Measurements from ENCODE around the gene ANKRD13A. TPM values are rescaled to one million over a fixed set of nuclear protein-coding genes. Genes with fewer than 3 reads are reported as not detected.
A peak's percentile ranks its signal among the peaks of the same experiment; 100 is the strongest.
"Not testable (repeated sequence)": the region's sequence is repeated elsewhere in the genome, so short reads cannot be mapped to it uniquely, and the experiment has no call there.

The ANKRD13A gene
- polyA plus RNA-seq, 4 donors, result 34.5 to 51.3 (median 41.1) TPM

GRCh38 chr12:110046451-110047187 is 47.4 kb downstream of the ANKRD13A start:
- DNase-seq (ENCODE audit: low read depth in 4 of 4, low spot score in 2 of 4), result no peak

- no peak for DNase-seq (ENCODE audit: low read depth in 4 of 4, low spot score in 2 of 4)
Observed at GRCh38 chr12:110047297-110047940, 48.2 kb downstream of the ANKRD13A start.

DNA sequence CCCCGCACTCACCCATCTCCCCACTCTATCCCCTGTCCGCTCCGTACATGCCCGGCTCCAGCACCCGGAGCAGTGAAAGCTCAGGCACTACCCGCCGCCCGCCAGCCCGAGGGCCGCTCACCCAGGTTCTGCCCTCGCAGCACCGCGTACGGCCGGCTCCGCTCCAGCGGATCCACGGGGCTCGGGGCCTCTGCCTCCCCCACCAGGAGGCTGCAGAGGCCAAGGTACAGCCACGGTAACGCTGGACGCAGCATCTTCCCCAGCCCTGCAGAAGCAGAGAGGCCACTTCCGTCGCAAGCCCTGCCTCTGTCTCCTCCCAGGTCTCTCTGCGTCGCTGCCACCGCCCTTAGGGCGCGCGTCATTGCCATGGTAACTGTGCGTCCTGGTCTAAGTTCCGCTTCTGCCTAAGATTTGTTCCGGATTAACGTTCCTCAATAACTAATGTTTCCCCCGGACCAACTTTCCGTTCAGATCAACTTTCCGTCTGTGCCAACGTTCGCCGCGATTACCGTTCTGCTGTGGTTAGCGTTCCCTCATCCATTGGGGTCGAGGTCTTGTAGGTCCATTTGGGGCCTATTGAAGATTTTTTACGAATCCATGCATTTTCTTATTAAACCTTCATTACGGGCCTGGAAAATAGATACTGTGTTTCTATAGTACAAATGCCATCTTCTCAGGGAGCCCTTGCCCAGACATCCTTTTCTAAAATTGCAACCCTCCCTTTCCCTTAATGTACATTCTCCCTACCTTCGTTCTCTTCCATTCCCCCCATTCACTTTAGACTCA is 49.2 kb downstream of the ANKRD13A start, which contains the start of gene C12orf76:
Gene C12orf76, minus strand, starts transcription at position 281 of the 786 bp plus-strand sequence. Its CDS starts 27 bp downstream, at position 254.
- peak; percentile 82 to 93 (median 86) for DNase-seq (ENCODE audit: low read depth in 4 of 4, low spot score in 2 of 4)

DNA sequence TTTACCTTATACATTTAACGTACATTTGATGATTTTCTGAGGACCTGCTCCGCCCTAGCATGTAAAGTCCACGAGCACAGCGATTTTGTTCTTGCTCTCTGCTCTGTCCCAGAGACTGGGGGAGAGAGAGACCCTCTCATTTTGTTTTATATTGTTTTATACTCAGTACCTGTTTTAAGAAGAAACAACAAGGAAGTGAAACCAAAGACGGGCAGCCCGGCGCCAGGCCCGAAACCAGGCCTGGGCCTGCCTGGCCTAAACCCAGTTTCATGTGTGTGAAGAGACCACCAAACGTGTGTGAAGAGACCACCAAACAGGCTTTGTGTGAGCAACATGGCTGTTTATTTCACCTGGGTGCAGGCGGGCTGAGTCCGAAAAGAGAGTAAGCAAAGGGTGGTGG is 49.8 kb downstream of the ANKRD13A start:
- DNase-seq (ENCODE audit: low read depth in 4 of 4, low spot score in 2 of 4), result not testable (repeated sequence)

DNA sequence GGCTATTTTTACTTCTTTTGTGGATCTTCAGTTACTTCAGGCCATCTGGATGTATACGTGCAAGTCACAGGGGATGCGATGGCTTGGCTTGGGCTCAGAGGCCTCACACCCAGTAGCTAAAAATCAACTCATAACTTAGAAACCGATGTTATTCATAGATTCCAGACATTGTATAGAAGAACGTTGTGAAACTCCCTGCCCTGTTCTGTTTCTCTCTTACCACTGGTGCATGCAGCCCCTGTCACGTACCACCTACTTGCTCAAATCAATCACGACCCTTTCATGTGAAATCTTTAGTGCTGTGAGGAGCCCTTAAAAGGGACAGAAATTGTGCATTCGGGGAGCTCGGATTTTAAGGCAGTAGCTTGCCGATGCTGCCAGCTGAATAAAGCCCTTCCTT is 50.4 kb downstream of the ANKRD13A start:
- not testable (repeated sequence) for DNase-seq (ENCODE audit: low read depth in 4 of 4, low spot score in 2 of 4)

GRCh38 chr12:110050927-110051326 is 51.7 kb downstream of the ANKRD13A start:
- no peak for DNase-seq (ENCODE audit: low read depth in 4 of 4, low spot score in 2 of 4)

GRCh38 chr12:110055375-110056352 is 56.4 kb downstream of the ANKRD13A start:
- not testable (repeated sequence) for DNase-seq (ENCODE audit: low read depth in 4 of 4, low spot score in 2 of 4)

GRCh38 chr12:110056643-110057042 is 57.4 kb downstream of the ANKRD13A start:
- not testable (repeated sequence) for DNase-seq (ENCODE audit: low read depth in 4 of 4, low spot score in 2 of 4)

DNA sequence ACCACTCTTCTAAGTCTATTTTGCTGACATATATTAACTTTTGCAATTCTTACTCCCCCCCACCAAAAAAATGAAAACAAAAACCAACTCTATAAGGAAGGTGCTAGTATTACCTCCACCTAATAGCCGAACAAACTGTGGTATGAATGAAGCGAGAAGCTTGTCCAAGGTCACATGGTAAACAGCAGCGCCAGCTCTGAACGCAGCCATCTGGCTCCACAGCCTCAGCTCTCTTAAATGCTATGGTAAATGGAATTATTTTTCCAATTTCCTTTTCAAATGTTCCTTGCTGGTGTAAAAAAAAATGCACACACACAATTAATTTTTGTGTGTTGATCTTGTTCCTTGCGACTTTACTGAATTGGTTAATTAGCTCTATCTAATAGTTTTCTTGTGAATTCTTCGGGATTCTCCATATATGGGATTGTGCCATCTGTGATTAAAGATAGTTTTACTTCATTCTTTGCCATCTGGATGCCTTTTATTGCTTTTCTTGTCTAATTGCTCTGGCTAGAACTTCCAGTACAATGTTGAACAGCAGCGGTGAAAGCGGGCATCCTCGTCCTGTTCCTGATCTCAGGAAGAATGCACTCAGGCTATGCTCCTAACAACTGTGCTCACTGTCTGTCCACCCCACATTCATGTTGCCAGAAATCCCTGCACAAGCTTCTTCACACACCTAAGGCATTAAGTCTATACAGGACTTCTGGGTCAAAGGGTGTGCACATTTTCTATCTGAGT is 59.8 kb downstream of the ANKRD13A start:
- no peak for DNase-seq (ENCODE audit: low read depth in 4 of 4, low spot score in 2 of 4)

DNA sequence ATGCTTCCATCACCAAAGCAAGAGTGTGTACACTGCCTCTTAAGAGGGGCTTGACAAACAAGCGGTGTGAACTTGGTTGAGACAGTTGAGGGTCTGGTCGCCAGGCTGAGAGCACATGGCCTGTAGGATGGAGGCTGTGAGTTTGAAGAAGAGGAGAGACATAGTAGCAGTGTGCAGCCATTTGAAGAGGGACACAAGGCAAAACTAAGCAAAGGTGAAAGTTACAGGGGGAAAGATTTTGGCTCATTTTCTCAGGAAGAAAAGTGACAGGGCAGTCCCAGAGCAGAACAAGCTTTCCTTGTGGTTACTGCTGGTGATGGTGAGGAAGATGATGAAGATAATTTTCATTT is 60.4 kb downstream of the ANKRD13A start:
- DNase-seq (ENCODE audit: low read depth in 4 of 4, low spot score in 2 of 4), result no peak

- no peak for DNase-seq (ENCODE audit: low read depth in 4 of 4, low spot score in 2 of 4)
Observed at GRCh38 chr12:110062241-110062640, 63.0 kb downstream of the ANKRD13A start.

DNA sequence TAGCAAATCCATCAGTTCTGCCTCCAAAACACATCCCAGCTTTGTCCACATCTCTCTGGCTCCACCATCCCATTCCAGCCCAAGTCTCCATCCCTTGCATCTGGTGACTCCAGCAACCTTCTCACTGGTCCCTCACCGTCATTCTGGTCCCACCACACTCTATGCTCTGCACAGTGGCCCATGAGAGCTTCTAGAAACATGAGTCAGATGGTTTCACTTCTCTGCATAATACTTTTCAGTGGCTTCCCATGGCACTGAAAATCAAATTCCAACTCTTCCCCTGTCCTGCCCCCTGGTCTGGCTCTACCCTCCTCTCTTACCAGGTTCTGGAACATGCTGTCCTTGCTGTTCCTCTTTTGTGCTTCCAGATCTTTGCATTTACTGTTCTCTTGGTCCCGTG is 66.3 kb downstream of the ANKRD13A start:
- no peak for DNase-seq (ENCODE audit: low read depth in 4 of 4, low spot score in 2 of 4)

- no peak for DNase-seq (ENCODE audit: low read depth in 4 of 4, low spot score in 2 of 4)
Observed at GRCh38 chr12:110067531-110067930, 68.3 kb downstream of the ANKRD13A start.

DNA sequence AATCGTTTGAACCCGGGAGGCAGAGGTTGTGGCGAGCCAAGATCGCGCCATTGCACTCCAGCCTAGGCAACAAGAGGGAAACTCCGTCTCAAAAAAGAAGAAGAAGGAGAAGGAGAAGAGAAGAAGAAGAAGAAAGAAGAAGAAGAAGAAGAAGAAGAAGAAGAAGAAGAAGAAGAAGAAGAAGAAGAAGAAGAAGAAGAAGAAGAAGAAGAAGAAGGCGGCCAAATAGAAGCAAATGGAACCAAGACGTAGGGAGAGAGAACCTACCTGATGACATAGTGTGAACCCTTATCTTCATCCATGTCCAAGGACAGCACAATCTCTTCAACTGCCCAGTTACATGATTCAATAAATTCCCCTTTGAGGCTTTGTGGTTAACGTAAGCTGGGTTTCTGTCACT is 68.9 kb downstream of the ANKRD13A start:
- DNase-seq (ENCODE audit: low read depth in 4 of 4, low spot score in 2 of 4), result not testable (repeated sequence)

GRCh38 chr12:110068654-110069053 is 69.4 kb downstream of the ANKRD13A start:
- no peak for DNase-seq (ENCODE audit: low read depth in 4 of 4, low spot score in 2 of 4)

- no peak for DNase-seq (ENCODE audit: low read depth in 4 of 4, low spot score in 2 of 4)
Observed at GRCh38 chr12:110071504-110071903, 72.3 kb downstream of the ANKRD13A start.

GRCh38 chr12:110071967-110072366 is 72.7 kb downstream of the ANKRD13A start:
- no peak for DNase-seq (ENCODE audit: low read depth in 4 of 4, low spot score in 2 of 4)

- not testable (repeated sequence) for DNase-seq (ENCODE audit: low read depth in 4 of 4, low spot score in 2 of 4)
Observed at GRCh38 chr12:110072636-110073035, 73.4 kb downstream of the ANKRD13A start.

GRCh38 chr12:110073049-110073831 is 74.0 kb downstream of the ANKRD13A start:
- no peak for DNase-seq (ENCODE audit: low read depth in 4 of 4, low spot score in 2 of 4)

Data from left renal cortex interstitium (tissue), 4 donors.